GM23338 (cell line): ENCODE measurements around the gene DGKK. TPM values are rescaled to one million over a fixed set of nuclear protein-coding genes. Genes with fewer than 3 reads are reported as not detected.

ENCODE experiments used
- ATAC-seq: fragments of 200-7000 bp; cut with Tn5 transposase; 3 replicates; pipeline ENCODE4 v1.9.1; 2020
- DNase-seq: peaks from one replicate; pipeline ENCODE4 v3.0.0-alpha.2; 2015; ENCODE audit warnings: low spot score
- H2AFZ ChIP-seq: fragments of 200-600 bp; sonication (generic); 2 replicates; pipeline ENCODE4 v1.8.0; 2016; ENCODE audit warnings: antibody characterized with exemption, mild to moderate bottlenecking, moderate library complexity
- H3F3A ChIP-seq: fragments of 200-600 bp; sonication (generic); replicated peaks from 2 replicates; pipeline ENCODE4 v1.8.0; 2017; ENCODE audit warnings: antibody characterized with exemption, mixed run types, low read depth
- H3K27ac ChIP-seq: fragments of 200-600 bp; sonication (generic); 2 replicates; pipeline ENCODE4 v1.6.1; 2016; ENCODE audit warnings: low read depth
- H3K27me3 ChIP-seq: fragments of 200-600 bp; sonication (generic); 2 replicates; pipeline ENCODE4 v1.8.0; 2016; ENCODE audit warnings: mild to moderate bottlenecking, mixed run types, moderate library complexity; ENCODE audit not compliant: insufficient read depth
- H3K36me3 ChIP-seq: fragments of 200-600 bp; sonication (generic); 2 replicates; pipeline ENCODE4 v1.8.0; 2016; ENCODE audit warnings: mild to moderate bottlenecking; ENCODE audit not compliant: insufficient read depth
- H3K4me1 ChIP-seq: fragments of 200-600 bp; sonication (generic); 2 replicates; pipeline ENCODE4 v1.8.0; 2016; ENCODE audit warnings: mild to moderate bottlenecking, moderate library complexity; ENCODE audit not compliant: insufficient read depth
- H3K4me2 ChIP-seq: fragments of 200-600 bp; sonication (generic); 2 replicates; pipeline ENCODE4 v1.7.1; 2017; ENCODE audit warnings: mixed run types
- H3K4me3 ChIP-seq: fragments of 200-600 bp; sonication (generic); 2 replicates; pipeline ENCODE4 v1.6.1; 2016; ENCODE audit warnings: mixed run types
- H3K79me2 ChIP-seq: fragments of 200-600 bp; sonication (generic); replicated peaks from 2 replicates; pipeline ENCODE4 v1.8.0; 2017; ENCODE audit warnings: mild to moderate bottlenecking; ENCODE audit not compliant: insufficient read depth
- H3K9me2 ChIP-seq: fragments of 200-600 bp; sonication (generic); 2 replicates; pipeline ENCODE4 v1.8.0; 2017; ENCODE audit not compliant: insufficient read depth
- H4K20me1 ChIP-seq: fragments of 200-600 bp; sonication (generic); replicated peaks from 2 replicates; pipeline ENCODE4 v1.8.0; 2017; ENCODE audit warnings: mild to moderate bottlenecking; ENCODE audit not compliant: insufficient read depth
- H3K27ac Mint-ChIP-seq: 2 replicates; pipeline ENCODE4 v1.8.0; 2020; ENCODE audit warnings: inconsistent platforms, mild to moderate bottlenecking, moderate library complexity, mixed read lengths
- H3K27me3 Mint-ChIP-seq: 3 replicates; pipeline ENCODE4 v1.8.0; 2022; ENCODE audit warnings: low read depth, mild to moderate bottlenecking, moderate library complexity, mixed read lengths, inconsistent platforms; ENCODE audit not compliant: insufficient read depth, poor library complexity
- H3K36me3 Mint-ChIP-seq: 3 replicates; pipeline ENCODE4 v1.8.0; 2021; ENCODE audit warnings: low read depth, mild to moderate bottlenecking, inconsistent platforms, moderate library complexity, mixed read lengths
- H3K4me1 Mint-ChIP-seq: 3 replicates; pipeline ENCODE4 v1.8.0; 2020; ENCODE audit warnings: mild to moderate bottlenecking, inconsistent platforms, mixed read lengths
- H3K4me3 Mint-ChIP-seq: 3 replicates; pipeline ENCODE4 v1.8.0; 2021; ENCODE audit warnings: moderate library complexity, mild to moderate bottlenecking, inconsistent platforms, mixed read lengths
- H3K9me3 Mint-ChIP-seq: 3 replicates; pipeline ENCODE4 v1.8.0; 2020; ENCODE audit warnings: moderate library complexity, mild to moderate bottlenecking, inconsistent platforms, mixed read lengths
- EZH2 ChIP-seq: fragments of 200-600 bp; sonication (generic); IDR thresholded peaks from one replicate; pipeline ENCODE4 v1.8.0; 2017; ENCODE audit warnings: antibody characterized with exemption, mild to moderate bottlenecking, low read depth; ENCODE audit not compliant: unreplicated experiment
- JUNB ChIP-seq: IDR thresholded peaks from one replicate; pipeline ENCODE4 v1.6.1; 2016; ENCODE audit warnings: antibody characterized with exemption; ENCODE audit not compliant: unreplicated experiment
- NANOG ChIP-seq: IDR thresholded peaks from 2 replicates; pipeline ENCODE4 v1.6.1; 2016; ENCODE audit warnings: antibody characterized with exemption, borderline replicate concordance
- POLR2AphosphoS5 ChIP-seq: IDR thresholded peaks from 2 replicates; pipeline ENCODE4 v1.6.1; 2016; ENCODE audit warnings: antibody characterized with exemption, low read depth
- STAT1 ChIP-seq: IDR thresholded peaks from one replicate; pipeline ENCODE4 v1.6.1; 2016; ENCODE audit warnings: antibody characterized with exemption; ENCODE audit not compliant: unreplicated experiment
- polyA plus RNA-seq: library from polyadenylated mRNA; unstranded; fragments of >200 nt; fragmentation: Nextera tagmentation; extraction: Ambion mirVana; gene quantifications from 2 replicates; pipeline ENCODE4 v1.2.1, GENCODE V29; 2016
- total RNA-seq: library from RNA; depleted of rRNA; stranded (reverse); fragments of >200 nt; shearing (Covaris generic); gene quantifications from 2 replicates; pipeline ENCODE4 v1.2.3, GENCODE V29; 2014
- TF ChIP-seq, protein P1 (sequence below), 2 experiments: fragments of 200-600 bp in 1 of 2; sonication (generic) in 1 of 2; conservative IDR thresholded peaks; 2 replicates each; pipeline versions ENCODE4 v1.5.1 to v1.6.1; 2016 to 2017; ENCODE audit warnings: antibody characterized with exemption in 2 of 2, low read depth in 2 of 2, mild to moderate bottlenecking in 2 of 2, moderate library complexity in 1 of 2
- TF ChIP-seq, protein P2 (sequence below): fragments of 250-450 bp; sonication (Bioruptor Pico); IDR thresholded peaks from 2 replicates; pipeline ENCODE4 v1.5.0; 2020; ENCODE audit warnings: mild to moderate bottlenecking, moderate library complexity
- TF ChIP-seq, protein P3 (sequence below): IDR thresholded peaks from 2 replicates; pipeline ENCODE4 v1.6.1; 2016; ENCODE audit warnings: antibody characterized with exemption

Gene DGKK
- total and polyA plus RNA-seq, 2 experiments from 2014 or later, result 2.1 to 8.9 TPM

DNA sequence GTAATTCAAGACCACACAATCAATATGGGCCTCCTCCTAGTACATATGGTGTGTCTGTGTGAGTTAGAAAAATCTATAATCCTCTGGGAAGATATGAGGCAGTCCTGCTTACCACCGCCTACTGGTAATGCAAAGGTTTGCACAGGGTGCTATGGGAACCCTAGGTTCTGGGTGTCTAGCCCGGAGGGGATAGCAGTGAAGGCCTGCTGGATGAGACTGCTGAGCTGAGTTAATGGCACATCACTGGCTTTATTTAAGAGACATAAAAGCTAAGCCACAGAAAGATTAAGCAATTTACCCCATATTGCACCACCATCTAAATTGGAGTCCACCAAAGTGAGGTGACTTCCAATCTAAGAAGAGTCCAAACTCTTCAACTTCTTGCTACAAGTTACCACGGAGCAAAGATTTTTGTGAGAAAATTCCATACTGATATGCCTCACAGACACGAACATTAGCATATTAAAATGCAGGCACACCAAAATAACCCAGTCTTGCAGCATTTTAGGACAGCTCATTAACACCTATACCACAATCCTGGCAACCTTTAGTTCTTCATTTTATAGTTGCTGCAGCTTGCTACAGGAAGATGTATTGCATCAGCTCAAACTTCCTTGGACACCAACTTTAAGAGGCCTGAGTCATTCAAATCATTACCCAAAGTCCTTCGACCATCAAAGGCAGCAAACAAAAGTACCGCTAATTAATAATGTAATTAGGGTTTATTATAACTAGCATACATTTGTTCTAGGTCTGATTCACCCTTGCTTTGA lies 13.7 kb downstream of the DGKK start:
- Histone ChIP-seq H4K20me1 (no peaks in the 10 kb centered on the region), H3K4me1 (peaks cover 62% of the 10 kb centered on the region), H3K36me3 (no peaks in the 10 kb centered on the region), H3K4me3 (no peak overlapping the region), H3K79me2 (no peaks in the 10 kb centered on the region; the same call in 1 of the 2 replicates), H2AFZ (no peak overlapping the region), H3K27ac (no peak overlapping the region), H3K9me2 (no peaks in the 10 kb centered on the region), H3K4me2 (0 out of 2 replicates have a peak overlapping the region, but pooled peaks have one; percentile 15), H3F3A (no peaks in the 10 kb centered on the region), H3K27me3 (no peaks in the 10 kb centered on the region)
- Mint-ChIP-seq H3K4me1 (peaks cover 69% of the 10 kb centered on the region), H3K36me3 (no peaks in the 10 kb centered on the region), H3K27ac (peak overlapping the region; percentile 88), H3K4me3 (no peak overlapping the region), H3K9me3 (no peaks in the 10 kb centered on the region), H3K27me3 (no peaks in the 10 kb centered on the region)
- peak; percentile 50 for ATAC-seq
- TF ChIP-seq, protein P1, sequence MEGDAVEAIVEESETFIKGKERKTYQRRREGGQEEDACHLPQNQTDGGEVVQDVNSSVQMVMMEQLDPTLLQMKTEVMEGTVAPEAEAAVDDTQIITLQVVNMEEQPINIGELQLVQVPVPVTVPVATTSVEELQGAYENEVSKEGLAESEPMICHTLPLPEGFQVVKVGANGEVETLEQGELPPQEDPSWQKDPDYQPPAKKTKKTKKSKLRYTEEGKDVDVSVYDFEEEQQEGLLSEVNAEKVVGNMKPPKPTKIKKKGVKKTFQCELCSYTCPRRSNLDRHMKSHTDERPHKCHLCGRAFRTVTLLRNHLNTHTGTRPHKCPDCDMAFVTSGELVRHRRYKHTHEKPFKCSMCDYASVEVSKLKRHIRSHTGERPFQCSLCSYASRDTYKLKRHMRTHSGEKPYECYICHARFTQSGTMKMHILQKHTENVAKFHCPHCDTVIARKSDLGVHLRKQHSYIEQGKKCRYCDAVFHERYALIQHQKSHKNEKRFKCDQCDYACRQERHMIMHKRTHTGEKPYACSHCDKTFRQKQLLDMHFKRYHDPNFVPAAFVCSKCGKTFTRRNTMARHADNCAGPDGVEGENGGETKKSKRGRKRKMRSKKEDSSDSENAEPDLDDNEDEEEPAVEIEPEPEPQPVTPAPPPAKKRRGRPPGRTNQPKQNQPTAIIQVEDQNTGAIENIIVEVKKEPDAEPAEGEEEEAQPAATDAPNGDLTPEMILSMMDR (conservative IDR thresholded peaks at IDR 0.05; ENCODE audit: low read depth in 2 of 2), result peak in 1 of 2 experiments; percentile 22; a peak in 1 of 4 replicates
- TF ChIP-seq STAT1, result no peak
- no peak for DNase-seq

DNA sequence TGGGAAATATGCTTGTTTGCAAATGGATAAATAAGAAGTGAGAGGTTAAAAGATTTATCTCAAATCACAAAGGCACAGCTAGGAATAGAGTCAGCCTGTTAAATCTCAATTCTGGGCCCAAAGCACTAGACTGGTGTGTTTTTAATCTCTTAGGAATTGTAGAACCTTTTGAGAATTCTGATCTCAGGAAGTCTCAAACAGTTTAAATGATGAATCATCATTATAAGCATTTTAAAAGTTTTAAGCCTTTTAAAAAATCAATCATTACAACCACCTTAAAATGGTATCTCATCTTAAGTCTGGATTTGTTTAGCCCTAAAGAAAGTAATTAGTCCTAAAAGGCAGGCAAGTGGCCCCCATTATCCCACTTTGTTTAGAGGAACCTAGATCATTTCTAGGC lies 17.8 kb downstream of the DGKK start:
- no peak overlapping the region for H3K27ac Mint-ChIP-seq
- H3K4me2 ChIP-seq, result no peak overlapping the region
- H4K20me1 ChIP-seq, result no peaks in the 10 kb centered on the region
- no peak overlapping the region for H3K27ac ChIP-seq
- H3K4me1 Mint-ChIP-seq, result peaks cover 33% of the 10 kb centered on the region
- no peaks in the 10 kb centered on the region; the same call in 1 of the 2 replicates for H3K79me2 ChIP-seq
- H3K9me2 ChIP-seq, result no peaks in the 10 kb centered on the region; the same call in 1 of the 2 replicates
- no peaks in the 10 kb centered on the region for H3K36me3 ChIP-seq
- H3K4me1 ChIP-seq, result peaks cover 24% of the 10 kb centered on the region
- H3K4me3 ChIP-seq, result no peak overlapping the region
- no peaks in the 10 kb centered on the region for H3F3A ChIP-seq
- no peak overlapping the region for H2AFZ ChIP-seq
- H3K4me3 Mint-ChIP-seq, result no peak overlapping the region
- DNase-seq (no peak), ATAC-seq (no peak)
- H3K27me3 ChIP-seq, result no peaks in the 10 kb centered on the region
- H3K9me3 Mint-ChIP-seq, result no peaks in the 10 kb centered on the region
- H3K27me3 Mint-ChIP-seq, result no peaks in the 10 kb centered on the region
- no peaks in the 10 kb centered on the region for H3K36me3 Mint-ChIP-seq
- TF ChIP-seq, protein P2, sequence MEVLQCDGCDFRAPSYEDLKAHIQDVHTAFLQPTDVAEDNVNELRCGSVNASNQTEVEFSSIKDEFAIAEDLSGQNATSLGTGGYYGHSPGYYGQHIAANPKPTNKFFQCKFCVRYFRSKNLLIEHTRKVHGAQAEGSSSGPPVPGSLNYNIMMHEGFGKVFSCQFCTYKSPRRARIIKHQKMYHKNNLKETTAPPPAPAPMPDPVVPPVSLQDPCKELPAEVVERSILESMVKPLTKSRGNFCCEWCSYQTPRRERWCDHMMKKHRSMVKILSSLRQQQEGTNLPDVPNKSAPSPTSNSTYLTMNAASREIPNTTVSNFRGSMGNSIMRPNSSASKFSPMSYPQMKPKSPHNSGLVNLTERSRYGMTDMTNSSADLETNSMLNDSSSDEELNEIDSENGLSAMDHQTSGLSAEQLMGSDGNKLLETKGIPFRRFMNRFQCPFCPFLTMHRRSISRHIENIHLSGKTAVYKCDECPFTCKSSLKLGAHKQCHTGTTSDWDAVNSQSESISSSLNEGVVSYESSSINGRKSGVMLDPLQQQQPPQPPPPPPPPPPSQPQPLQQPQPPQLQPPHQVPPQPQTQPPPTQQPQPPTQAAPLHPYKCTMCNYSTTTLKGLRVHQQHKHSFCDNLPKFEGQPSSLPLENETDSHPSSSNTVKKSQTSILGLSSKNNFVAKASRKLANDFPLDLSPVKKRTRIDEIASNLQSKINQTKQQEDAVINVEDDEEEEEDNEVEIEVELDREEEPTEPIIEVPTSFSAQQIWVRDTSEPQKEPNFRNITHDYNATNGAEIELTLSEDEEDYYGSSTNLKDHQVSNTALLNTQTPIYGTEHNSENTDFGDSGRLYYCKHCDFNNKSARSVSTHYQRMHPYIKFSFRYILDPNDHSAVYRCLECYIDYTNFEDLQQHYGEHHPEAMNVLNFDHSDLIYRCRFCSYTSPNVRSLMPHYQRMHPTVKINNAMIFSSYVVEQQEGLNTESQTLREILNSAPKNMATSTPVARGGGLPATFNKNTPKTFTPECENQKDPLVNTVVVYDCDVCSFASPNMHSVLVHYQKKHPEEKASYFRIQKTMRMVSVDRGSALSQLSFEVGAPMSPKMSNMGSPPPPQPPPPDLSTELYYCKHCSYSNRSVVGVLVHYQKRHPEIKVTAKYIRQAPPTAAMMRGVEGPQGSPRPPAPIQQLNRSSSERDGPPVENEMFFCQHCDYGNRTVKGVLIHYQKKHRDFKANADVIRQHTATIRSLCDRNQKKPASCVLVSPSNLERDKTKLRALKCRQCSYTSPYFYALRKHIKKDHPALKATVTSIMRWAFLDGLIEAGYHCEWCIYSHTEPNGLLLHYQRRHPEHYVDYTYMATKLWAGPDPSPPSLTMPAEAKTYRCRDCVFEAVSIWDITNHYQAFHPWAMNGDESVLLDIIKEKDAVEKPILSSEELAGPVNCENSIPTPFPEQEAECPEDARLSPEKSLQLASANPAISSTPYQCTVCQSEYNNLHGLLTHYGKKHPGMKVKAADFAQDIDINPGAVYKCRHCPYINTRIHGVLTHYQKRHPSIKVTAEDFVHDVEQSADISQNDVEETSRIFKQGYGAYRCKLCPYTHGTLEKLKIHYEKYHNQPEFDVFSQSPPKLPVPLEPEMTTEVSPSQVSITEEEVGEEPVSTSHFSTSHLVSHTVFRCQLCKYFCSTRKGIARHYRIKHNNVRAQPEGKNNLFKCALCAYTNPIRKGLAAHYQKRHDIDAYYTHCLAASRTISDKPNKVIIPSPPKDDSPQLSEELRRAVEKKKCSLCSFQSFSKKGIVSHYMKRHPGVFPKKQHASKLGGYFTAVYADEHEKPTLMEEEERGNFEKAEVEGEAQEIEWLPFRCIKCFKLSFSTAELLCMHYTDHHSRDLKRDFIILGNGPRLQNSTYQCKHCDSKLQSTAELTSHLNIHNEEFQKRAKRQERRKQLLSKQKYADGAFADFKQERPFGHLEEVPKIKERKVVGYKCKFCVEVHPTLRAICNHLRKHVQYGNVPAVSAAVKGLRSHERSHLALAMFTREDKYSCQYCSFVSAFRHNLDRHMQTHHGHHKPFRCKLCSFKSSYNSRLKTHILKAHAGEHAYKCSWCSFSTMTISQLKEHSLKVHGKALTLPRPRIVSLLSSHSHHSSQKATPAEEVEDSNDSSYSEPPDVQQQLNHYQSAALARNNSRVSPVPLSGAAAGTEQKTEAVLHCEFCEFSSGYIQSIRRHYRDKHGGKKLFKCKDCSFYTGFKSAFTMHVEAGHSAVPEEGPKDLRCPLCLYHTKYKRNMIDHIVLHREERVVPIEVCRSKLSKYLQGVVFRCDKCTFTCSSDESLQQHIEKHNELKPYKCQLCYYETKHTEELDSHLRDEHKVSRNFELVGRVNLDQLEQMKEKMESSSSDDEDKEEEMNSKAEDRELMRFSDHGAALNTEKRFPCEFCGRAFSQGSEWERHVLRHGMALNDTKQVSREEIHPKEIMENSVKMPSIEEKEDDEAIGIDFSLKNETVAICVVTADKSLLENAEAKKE, result no peak
- TF ChIP-seq EZH2, result no peak
- TF ChIP-seq, protein P3, sequence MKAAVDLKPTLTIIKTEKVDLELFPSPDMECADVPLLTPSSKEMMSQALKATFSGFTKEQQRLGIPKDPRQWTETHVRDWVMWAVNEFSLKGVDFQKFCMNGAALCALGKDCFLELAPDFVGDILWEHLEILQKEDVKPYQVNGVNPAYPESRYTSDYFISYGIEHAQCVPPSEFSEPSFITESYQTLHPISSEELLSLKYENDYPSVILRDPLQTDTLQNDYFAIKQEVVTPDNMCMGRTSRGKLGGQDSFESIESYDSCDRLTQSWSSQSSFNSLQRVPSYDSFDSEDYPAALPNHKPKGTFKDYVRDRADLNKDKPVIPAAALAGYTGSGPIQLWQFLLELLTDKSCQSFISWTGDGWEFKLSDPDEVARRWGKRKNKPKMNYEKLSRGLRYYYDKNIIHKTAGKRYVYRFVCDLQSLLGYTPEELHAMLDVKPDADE, result no peak
- TF ChIP-seq POLR2AphosphoS5, result no peak
- TF ChIP-seq, protein P1 (conservative IDR thresholded peaks at IDR 0.05; ENCODE audit: low read depth in 2 of 2), result no peak
- TF ChIP-seq JUNB, result no peak
- TF ChIP-seq NANOG, result no peak
